IPS DF 6.9 (cell line): ENCODE measurements around the gene PRKAR1B.

Experiments used
- DNase-seq: peaks from one replicate; pipeline ENCODE4 v3.0.0-alpha.2; 2013; ENCODE audit warnings: low read depth, low spot score
- H3K27ac ChIP-seq: one replicate; pipeline ENCODE4 v1.5.1; 2013; ENCODE audit warnings: low read length, control low read depth
- H3K27me3 ChIP-seq: 2 replicates; pipeline ENCODE4 v1.6.1; 2013; ENCODE audit warnings: mild to moderate bottlenecking, low read length; ENCODE audit not compliant: control insufficient read depth, insufficient read depth
- H3K36me3 ChIP-seq: 2 replicates; pipeline ENCODE4 v1.6.1; 2013; ENCODE audit warnings: low read length; ENCODE audit not compliant: control insufficient read depth, insufficient read depth
- H3K4me1 ChIP-seq: 2 replicates; pipeline ENCODE4 v1.6.1; 2013; ENCODE audit warnings: low read length; ENCODE audit not compliant: control insufficient read depth, insufficient read depth
- H3K4me3 ChIP-seq: 2 replicates; pipeline ENCODE4 v1.5.1; 2013; ENCODE audit warnings: mild to moderate bottlenecking, low read length
- H3K9me3 ChIP-seq: 2 replicates; pipeline ENCODE4 v1.6.1; 2013; ENCODE audit warnings: low read length, inconsistent platforms; ENCODE audit not compliant: control insufficient read depth, insufficient read depth
- WGBS: extraction: QIAGEN DNeasy Blood & Tissue Kit; methylation state at CpG from one replicate; pipeline ENCODE4 v1.1.7; 2013; ENCODE audit warnings: mixed read lengths, missing lambda C conversion rate; ENCODE audit not compliant: insufficient read length, insufficient coverage; 5-methylcytosine and 5-hydroxymethylcytosine counted together

The PRKAR1B gene

GRCh38 chr7:516606-517456 is 210.2 kb downstream of the PRKAR1B start:
- Histone ChIP-seq H3K27ac (no peak overlapping the region), H3K4me3 (peak overlapping the region; percentile 90; the same call in 1 of the 2 replicates)

GRCh38 chr7:516216-516605 is 210.9 kb downstream of the PRKAR1B start:
- no CpG with 5 or more reads among the region's 13 CpGs for WGBS
- Histone ChIP-seq H3K27ac (no peak overlapping the region), H3K4me1 (peaks cover 9% of the 10 kb centered on the region), H3K36me3 (no peaks in the 10 kb centered on the region), H3K27me3 (peaks cover 3% of the 10 kb centered on the region), H3K9me3 (no peaks in the 10 kb centered on the region), H3K4me3 (no peak overlapping the region)
- no peak for DNase-seq

More at GRCh38 chr7:516606-517456, 210.2 kb downstream of the PRKAR1B start:
- no peak for DNase-seq
- no peaks in the 10 kb centered on the region for H3K36me3 ChIP-seq
- H3K4me1 ChIP-seq: peaks cover 11% of the 10 kb centered on the region
- WGBS: no CpG with 5 or more reads among the region's 83 CpGs
- H3K9me3 ChIP-seq: no peaks in the 10 kb centered on the region
- peaks cover 9% of the 10 kb centered on the region for H3K27me3 ChIP-seq

- no peaks in the 10 kb centered on the region for H3K9me3 ChIP-seq
- H3K4me3 ChIP-seq: no peak overlapping the region
- no CpG with 5 or more reads among the region's 10 CpGs for WGBS
- H3K4me1 ChIP-seq: peaks cover 7% of the 10 kb centered on the region
- no peak overlapping the region for H3K27ac ChIP-seq
- no peaks in the 10 kb centered on the region for H3K36me3 ChIP-seq
- no peak for DNase-seq
- no peaks in the 10 kb centered on the region; the same call in 1 of the 2 replicates for H3K27me3 ChIP-seq
These were observed 211.5 kb downstream of the PRKAR1B start for GRCh38 chr7:515628-516027.

GRCh38 chr7:514651-515598 is 212.2 kb downstream of the PRKAR1B start:
- WGBS: no CpG with 5 or more reads among the region's 25 CpGs
- H3K9me3 ChIP-seq: no peaks in the 10 kb centered on the region
- DNase-seq: no peak
- no peaks in the 10 kb centered on the region for H3K27me3 ChIP-seq
- H3K27ac ChIP-seq: no peak overlapping the region
- H3K4me1 ChIP-seq: peaks cover 7% of the 10 kb centered on the region
- no peaks in the 10 kb centered on the region for H3K36me3 ChIP-seq
- no peak overlapping the region for H3K4me3 ChIP-seq

- peaks cover 7% of the 10 kb centered on the region for H3K4me1 ChIP-seq
- no peak overlapping the region for H3K27ac ChIP-seq
- WGBS: no CpG with 5 or more reads among the region's 10 CpGs
- H3K9me3 ChIP-seq: no peaks in the 10 kb centered on the region
- H3K36me3 ChIP-seq: peaks cover 3% of the 10 kb centered on the region; the same call in 1 of the 2 replicates
- DNase-seq: no peak
- H3K4me3 ChIP-seq: no peak overlapping the region
- H3K27me3 ChIP-seq: no peaks in the 10 kb centered on the region
These were observed 212.8 kb downstream of the PRKAR1B start for GRCh38 chr7:514242-514641.

- Histone ChIP-seq H3K36me3 (peaks cover 3% of the 10 kb centered on the region; the same call in 1 of the 2 replicates), H3K9me3 (no peaks in the 10 kb centered on the region), H3K4me1 (peaks cover 7% of the 10 kb centered on the region), H3K4me3 (no peak overlapping the region), H3K27ac (no peak overlapping the region), H3K27me3 (no peaks in the 10 kb centered on the region)
- WGBS: no CpG with 5 or more reads among the region's 20 CpGs
- no peak for DNase-seq
These were observed 213.4 kb downstream of the PRKAR1B start for GRCh38 chr7:513521-514166.

GRCh38 chr7:512541-513311 is 214.4 kb downstream of the PRKAR1B start:
- Histone ChIP-seq H3K4me3 (no peak overlapping the region), H3K9me3 (no peaks in the 10 kb centered on the region), H3K27ac (no peak overlapping the region), H3K36me3 (peaks cover 3% of the 10 kb centered on the region; the same call in 1 of the 2 replicates), H3K27me3 (no peaks in the 10 kb centered on the region), H3K4me1 (peaks cover 7% of the 10 kb centered on the region)
- no CpG with 5 or more reads among the region's 32 CpGs for WGBS
- no peak for DNase-seq

GRCh38 chr7:512146-512510 is 215.0 kb downstream of the PRKAR1B start:
- Histone ChIP-seq H3K4me1 (peaks cover 7% of the 10 kb centered on the region), H3K36me3 (peaks cover 3% of the 10 kb centered on the region; the same call in 1 of the 2 replicates), H3K27me3 (no peaks in the 10 kb centered on the region), H3K27ac (no peak overlapping the region), H3K9me3 (no peaks in the 10 kb centered on the region), H3K4me3 (no peak overlapping the region)
- no CpG with 5 or more reads among the region's 19 CpGs for WGBS
- no peak for DNase-seq

- WGBS: no CpG with 5 or more reads among the region's 25 CpGs
These were observed 215.5 kb downstream of the PRKAR1B start for GRCh38 chr7:511476-512145.

More at GRCh38 chr7:511476-512145, 215.5 kb downstream of the PRKAR1B start:
- Histone ChIP-seq H3K36me3 (peaks cover 3% of the 10 kb centered on the region; the same call in 1 of the 2 replicates), H3K4me3 (no peak overlapping the region), H3K27me3 (no peaks in the 10 kb centered on the region), H3K27ac (no peak overlapping the region), H3K4me1 (peaks cover 7% of the 10 kb centered on the region), H3K9me3 (no peaks in the 10 kb centered on the region)
- DNase-seq: no peak
